K562 (cell line): Measurements from ENCODE around the gene FOXA3. TPM values are rescaled to one million over a fixed set of nuclear protein-coding genes. Genes with fewer than 3 reads are reported as not detected.

ENCODE experiments used
- ATF3 ChIP-seq, 2 experiments: fragments of 450-650 bp in 1 of 2; sonication (generic) in 1 of 2; formaldehyde crosslinking in 1 of 2; IDR thresholded peaks in 1 of 2; conservative IDR thresholded peaks in 1 of 2; 2 replicates each; pipeline versions ENCODE4 v1.6.1 to v1.8.1; 2016 to 2023; ENCODE audit warnings: mild to moderate bottlenecking in 2 of 2, moderate library complexity in 2 of 2, inconsistent platforms in 1 of 2, missing genetic modification reagents in 1 of 2
- CBX5 ChIP-seq: IDR thresholded peaks from 2 replicates; pipeline ENCODE4 v1.6.1; 2014; ENCODE audit warnings: low read depth, borderline replicate concordance
- EHMT2 ChIP-seq: fragments of 450-650 bp; IDR thresholded peaks from 2 replicates; pipeline ENCODE4 v1.6.1; 2018; ENCODE audit warnings: antibody characterized with exemption
- FOS ChIP-seq: IDR thresholded peaks from 3 replicates; pipeline ENCODE4 v1.6.1; 2011; ENCODE audit not compliant: insufficient read length; ENCODE audit errors: extremely low read depth
- GABPB1 ChIP-seq: sonication (generic); formaldehyde crosslinking; IDR thresholded peaks from 2 replicates; pipeline ENCODE4 v1.8.0; 2022; ENCODE audit warnings: mild to moderate bottlenecking, missing genetic modification reagents
- HMG20A ChIP-seq: fragments of 450-650 bp; formaldehyde crosslinking; conservative IDR thresholded peaks from 2 replicates; pipeline ENCODE4 v1.4.0; 2020; ENCODE audit warnings: mild to moderate bottlenecking, mixed read lengths
- KAT7 ChIP-seq: sonication (generic); formaldehyde crosslinking; IDR thresholded peaks from 2 replicates; pipeline ENCODE4 v1.8.0; 2022; ENCODE audit warnings: missing genetic modification reagents, mild to moderate bottlenecking, borderline replicate concordance
- MAX ChIP-seq: sonication (generic); formaldehyde crosslinking; IDR thresholded peaks from 2 replicates; pipeline ENCODE4 v1.9.0; 2022; ENCODE audit warnings: mild to moderate bottlenecking, missing genetic modification reagents
- NKRF ChIP-seq: fragments of 450-650 bp; IDR thresholded peaks from 2 replicates; pipeline ENCODE4 v1.6.1; 2016; ENCODE audit warnings: borderline replicate concordance
- POLR2AphosphoS5 ChIP-seq: IDR thresholded peaks from 2 replicates; pipeline ENCODE4 v1.6.1; 2011; ENCODE audit warnings: mild to moderate bottlenecking, low read depth, low read length, moderate library complexity; ENCODE audit not compliant: control insufficient read depth, insufficient read depth
- SMARCA5 ChIP-seq: fragments of 450-650 bp; IDR thresholded peaks from 2 replicates; pipeline ENCODE4 v1.6.1; 2016
- SNRNP70 ChIP-seq: fragments of 200-400 bp; formaldehyde crosslinking; optimal IDR thresholded peaks from 2 replicates; pipeline ENCODE3; 2017; ENCODE audit warnings: low read depth, low read length
- TAF9B ChIP-seq: fragments of 450-650 bp; IDR thresholded peaks from 2 replicates; pipeline ENCODE4 v1.6.1; 2018; ENCODE audit warnings: mild to moderate bottlenecking; ENCODE audit not compliant: partially characterized antibody
- TEAD4 ChIP-seq, 2 experiments: sonication (generic) in 1 of 2; formaldehyde crosslinking in 1 of 2; IDR thresholded peaks; 2 replicates each; pipeline versions ENCODE4 v1.6.1 to v1.8.0; 2012 to 2022; ENCODE audit warnings: borderline replicate concordance in 1 of 2, inconsistent platforms in 1 of 2, low read length in 1 of 2, mild to moderate bottlenecking in 1 of 2, missing genetic modification reagents in 1 of 2
- THAP7 ChIP-seq: fragments of 250-450 bp; sonication (Bioruptor Pico); IDR thresholded peaks from 2 replicates; pipeline ENCODE4 v1.5.0; 2021
- TRIM24 ChIP-seq, 2 experiments: fragments of 450-650 bp; IDR thresholded peaks; 2 replicates each; pipeline ENCODE4 v1.6.1; 2016
- UBTF ChIP-seq, 2 experiments: IDR thresholded peaks; 2 replicates each; pipeline ENCODE4 v1.6.1; 2012; ENCODE audit warnings: improper control_type of control experiment in 2 of 2, low read depth in 2 of 2, low read length in 2 of 2, borderline replicate concordance in 1 of 2
- WHSC1 ChIP-seq: IDR thresholded peaks from one replicate; pipeline ENCODE4 v1.6.1; 2012; ENCODE audit warnings: low read length, control low read depth, inconsistent platforms
- ZFP30 ChIP-seq: fragments of 250-450 bp; sonication (Bioruptor Pico); IDR thresholded peaks from 2 replicates; pipeline ENCODE4 v1.8.0; 2022; ENCODE audit warnings: moderate library complexity, mild to moderate bottlenecking, inconsistent platforms, borderline replicate concordance
- ZNF764 ChIP-seq: fragments of 250-450 bp; sonication (Bioruptor Pico); IDR thresholded peaks from 2 replicates; pipeline ENCODE4 v1.4.0; 2020; ENCODE audit warnings: low read depth, mild to moderate bottlenecking, moderate library complexity
- ZSCAN29 ChIP-seq: fragments of 450-650 bp; IDR thresholded peaks from 2 replicates; pipeline ENCODE4 v1.6.1; 2017
- polyA plus RNA-seq, 8 experiments: library from polyadenylated mRNA; depleted of rRNA in 4 of 8; stranded (reverse) in 5 of 8; unstranded in 3 of 8; fragments of >200 nt; fragmentation: Nextera tagmentation in 2 of 8; fragmentation: Illumina TruSeq in 1 of 8; extraction: Ambion mirVana in 2 of 8; extraction: Trizol in 1 of 8; gene quantifications; 2 replicates each; pipeline versions ENCODE4 v1.2.1 to v1.2.3, GENCODE V29; 2011 to 2014; ENCODE audit warnings: inconsistent platforms in 1 of 8, missing spikeins in 1 of 8
- total RNA-seq, 7 experiments: library from RNA; depleted of rRNA in 6 of 7; stranded (reverse); fragments of >200 nt in 6 of 7; fragmentation: Illumina TruSeq in 2 of 7; extraction: Trizol in 2 of 7; gene quantifications; 2 replicates each; pipeline versions ENCODE4 v1.2.1 to v1.2.3, GENCODE V29; 2011 to 2021; ENCODE audit warnings: low replicate concordance in 1 of 7

FOXA3 gene
- total and polyA plus RNA-seq, 9 of the 15 experiments (the other 6 are each of a cell fraction or from before 2014, with no cell fraction given), result 1.3 to 15.5 (median 4.7) TPM

GRCh38 chr19:45889210-45889885, 25.2 kb downstream of the FOXA3 start (continued):
- TF ChIP-seq MAX (CRISPR knock-in tag), result peak; percentile 46; the same call in 1 of the 2 replicates
- no peak for TF ChIP-seq GABPB1 (CRISPR knock-in tag)
- TF ChIP-seq KAT7 (CRISPR knock-in tag), result no peak
- TF ChIP-seq THAP7 (CRISPR knock-in tag), result no peak
- TF ChIP-seq NKRF, result peak; percentile 53; the same call in 1 of the 2 replicates
- TF ChIP-seq TEAD4 (IDR thresholded peaks at IDR 0.05; ENCODE audit: low read length), result peak; percentile 72; the same call in 1 of the 2 replicates
- no peak for TF ChIP-seq TEAD4 (CRISPR knock-in tag; IDR thresholded peaks at IDR 0.05; ENCODE audit: borderline replicate concordance)
- TF ChIP-seq ZSCAN29, result no peak
- TF ChIP-seq UBTF (IDR thresholded peaks at IDR 0.05; ENCODE audit: borderline replicate concordance in 1 of 2, low read depth in 2 of 2, low read length in 2 of 2), result no peak
- TF ChIP-seq FOS, result no peak
- no peak for TF ChIP-seq ZNF764 (CRISPR knock-in tag)
- no peak for TF ChIP-seq ATF3 (IDR thresholded peaks at IDR 0.05)
- TF ChIP-seq ATF3 (CRISPR knock-in tag; conservative IDR thresholded peaks at IDR 0.05), result no peak
- TF ChIP-seq EHMT2, result no peak
- TF ChIP-seq TAF9B, result no peak
- TF ChIP-seq SMARCA5, result no peak; the same call in 1 of the 2 replicates
- 0 out of 4 replicates have a peak, but pooled peaks of 1 of the 2 experiments have one; percentile 52 for TF ChIP-seq TRIM24 (IDR thresholded peaks at IDR 0.05)
- TF ChIP-seq SNRNP70, result no peak
- peak; percentile 72 for TF ChIP-seq POLR2AphosphoS5
- TF ChIP-seq CBX5, result no peak
- TF ChIP-seq WHSC1, result no peak
- no peak for TF ChIP-seq HMG20A (CRISPR knock-in tag)
- TF ChIP-seq ZFP30 (CRISPR knock-in tag), result no peak
